Kidney (tissue), 14 donors: Measurements from ENCODE around the gene RAF1. TPM values are rescaled to one million over a fixed set of nuclear protein-coding genes. Genes with fewer than 3 reads are reported as not detected.

ENCODE experiments used
- DNase-seq, 5 donors: peaks; one replicate each; pipeline ENCODE4 v3.0.0-alpha.2; 2013 to 2020
- FAIRE-seq: peaks from 2 replicates; lab custom pipeline; 2012; peaks lifted over from hg19 to GRCh38; lab: Jason Lieb, UNC
- H3K27ac ChIP-seq, 2 donors: one replicate each; pipeline ENCODE4 v1.7.0; 2013; ENCODE audit warnings: low read depth in 2 of 2, low read length in 2 of 2, inconsistent platforms in 1 of 2
- H3K27me3 ChIP-seq: one replicate; pipeline ENCODE4 v1.7.1; 2013; ENCODE audit warnings: low read length, inconsistent platforms; ENCODE audit not compliant: control insufficient read depth, insufficient read depth
- H3K36me3 ChIP-seq, 3 donors: one replicate each; pipeline versions ENCODE4 v1.7.0 to v1.7.1; 2013; ENCODE audit warnings: low read length in 3 of 3, control low read depth in 1 of 3, inconsistent platforms in 1 of 3; ENCODE audit not compliant: insufficient read depth in 3 of 3, control insufficient read depth in 2 of 3
- H3K4me1 ChIP-seq, 3 donors: one replicate each; pipeline versions ENCODE4 v1.7.0 to v1.7.1; 2013; ENCODE audit warnings: low read length in 3 of 3, inconsistent platforms in 1 of 3, low read depth in 1 of 3; ENCODE audit not compliant: control insufficient read depth in 2 of 3, insufficient read depth in 2 of 3
- H3K4me3 ChIP-seq, 3 donors: one replicate each; pipeline versions ENCODE4 v1.7.0 to v1.8.1; 2013; ENCODE audit warnings: low read length in 3 of 3, control low read depth in 1 of 3, inconsistent platforms in 1 of 3
- H3K9ac ChIP-seq, 3 donors: one replicate each; pipeline versions ENCODE4 v1.7.0 to v1.7.1; 2013; ENCODE audit warnings: low read length in 3 of 3, control low read depth in 1 of 3, inconsistent platforms in 1 of 3
- H3K9me3 ChIP-seq, 3 donors: one replicate each; pipeline versions ENCODE4 v1.7.0 to v1.7.1; 2013; ENCODE audit warnings: low read length in 3 of 3, control low read depth in 1 of 3, inconsistent platforms in 1 of 3; ENCODE audit not compliant: control insufficient read depth in 2 of 3, insufficient read depth in 1 of 3
- intact Hi-C: fragments of 100-400 bp; cut with DNase I; formaldehyde crosslinking; loops from one replicate; pipeline ENCODE4 v1.11.1; 2022
- polyA plus RNA-seq: library from polyadenylated mRNA; stranded (reverse); fragments of 350-450 nt; fragmentation: Illumina TruSeq; extraction: RNeasy Lipid Tissue Mini Kit (QIAGEN cat#74804); gene quantifications from one replicate; pipeline ENCODE4 v1.2.3, GENCODE V29; 2014; ENCODE audit warnings: low read depth, low replicate concordance; ENCODE audit not compliant: insufficient read depth
- total RNA-seq: library from RNA; stranded (reverse); fragmentation: NEBNext Ultra II Directional; extraction: Animal tissue kit (Norgen Biotek cat#: 25700); gene quantifications from one replicate; pipeline ENCODE4 v1.2.1, GENCODE V29; 2021
- TF ChIP-seq, protein P1 (sequence below): IDR thresholded peaks from 3 replicates; pipeline ENCODE4 v1.5.1; 2012; ENCODE audit warnings: mild to moderate bottlenecking, moderate library complexity, borderline replicate concordance; ENCODE audit not compliant: insufficient read depth; ENCODE audit errors: extremely low read depth
- donor health status: control.
- donor health status: control.
- donor health status: control.
- donor health status: control.
- donor health status: control.
- donor health status: DM: yes; HTN: yes; CAD: no.
- donor health status: Normal renal cell carcinoma (clear cell type).

The RAF1 gene
- total and polyA plus RNA-seq, 2 donors from 2014 or later = 53.0 to 79.6 TPM

DNA sequence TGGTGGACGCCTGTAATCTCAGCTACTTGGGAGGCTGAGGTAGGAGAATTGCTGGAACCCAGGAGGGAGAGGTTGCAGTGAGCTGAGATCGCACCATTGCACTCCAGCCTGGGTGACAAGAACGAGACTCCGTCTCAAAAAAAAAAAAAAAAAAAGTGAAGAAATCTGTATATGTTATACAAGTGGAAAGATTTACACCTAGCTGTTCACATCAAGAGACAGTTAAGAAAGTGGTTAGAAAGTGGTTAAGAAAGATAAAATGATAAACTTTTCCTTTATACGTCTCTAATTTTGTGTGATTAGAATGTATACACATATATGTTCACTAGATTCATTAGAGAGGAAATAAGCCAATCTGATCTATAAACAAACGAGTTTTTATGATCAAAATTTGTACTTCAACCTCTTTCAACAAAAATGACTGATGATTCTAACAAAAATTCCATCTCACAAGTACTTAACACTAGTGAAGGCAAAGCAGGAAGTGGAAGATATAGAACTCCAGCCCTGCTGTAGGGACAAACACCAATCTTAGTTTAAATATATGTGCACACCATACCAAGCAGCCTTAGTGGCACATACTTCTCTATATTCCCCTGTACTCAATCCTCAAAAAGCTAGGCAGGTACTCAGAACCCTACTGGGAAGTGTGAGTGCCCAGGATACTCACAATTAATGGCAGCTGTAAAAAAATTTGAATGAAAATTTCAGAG lies 51.2 kb downstream of the RAF1 start:
- H3K36me3 ChIP-seq = peaks cover 3 to 35% (median 15%) of the 10 kb centered on the region in 3 donors
- TF ChIP-seq, protein P1, sequence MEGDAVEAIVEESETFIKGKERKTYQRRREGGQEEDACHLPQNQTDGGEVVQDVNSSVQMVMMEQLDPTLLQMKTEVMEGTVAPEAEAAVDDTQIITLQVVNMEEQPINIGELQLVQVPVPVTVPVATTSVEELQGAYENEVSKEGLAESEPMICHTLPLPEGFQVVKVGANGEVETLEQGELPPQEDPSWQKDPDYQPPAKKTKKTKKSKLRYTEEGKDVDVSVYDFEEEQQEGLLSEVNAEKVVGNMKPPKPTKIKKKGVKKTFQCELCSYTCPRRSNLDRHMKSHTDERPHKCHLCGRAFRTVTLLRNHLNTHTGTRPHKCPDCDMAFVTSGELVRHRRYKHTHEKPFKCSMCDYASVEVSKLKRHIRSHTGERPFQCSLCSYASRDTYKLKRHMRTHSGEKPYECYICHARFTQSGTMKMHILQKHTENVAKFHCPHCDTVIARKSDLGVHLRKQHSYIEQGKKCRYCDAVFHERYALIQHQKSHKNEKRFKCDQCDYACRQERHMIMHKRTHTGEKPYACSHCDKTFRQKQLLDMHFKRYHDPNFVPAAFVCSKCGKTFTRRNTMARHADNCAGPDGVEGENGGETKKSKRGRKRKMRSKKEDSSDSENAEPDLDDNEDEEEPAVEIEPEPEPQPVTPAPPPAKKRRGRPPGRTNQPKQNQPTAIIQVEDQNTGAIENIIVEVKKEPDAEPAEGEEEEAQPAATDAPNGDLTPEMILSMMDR = no peak

DNA sequence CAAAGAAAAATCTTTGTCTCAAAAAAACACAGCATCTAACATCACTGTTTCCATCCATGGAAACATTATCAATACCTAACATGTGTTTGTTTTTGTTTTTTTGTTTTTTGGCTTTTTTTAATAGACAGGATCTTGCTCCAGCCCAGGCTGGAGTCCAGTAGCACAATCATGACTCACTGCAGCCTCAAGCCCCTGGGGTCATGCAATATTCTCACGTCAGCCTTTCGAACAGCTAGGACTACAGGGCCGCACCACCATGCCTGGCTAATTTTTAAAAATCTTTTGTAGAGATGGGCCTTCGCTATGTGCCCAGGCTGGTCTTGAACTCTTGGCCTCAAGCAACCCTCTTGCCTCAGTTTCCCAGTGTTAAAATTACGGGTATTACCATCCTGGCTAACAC lies 52.8 kb downstream of the RAF1 start:
- no peak for FAIRE-seq
- TF ChIP-seq, protein P1 = no peak

More for the DNA sequence above, 51.2 kb downstream of the RAF1 start:
- Histone ChIP-seq H3K9ac (no peak overlapping the region), H3K4me3 (no peak overlapping the region), H3K4me1 (no peaks in the 10 kb centered on the region), H3K27me3 (no peaks in the 10 kb centered on the region), H3K9me3 (no peaks in the 10 kb centered on the region), H3K27ac (no peak overlapping the region)
- DNase-seq (no peak), FAIRE-seq (no peak)
- intact Hi-C loops = no loop called here

DNA sequence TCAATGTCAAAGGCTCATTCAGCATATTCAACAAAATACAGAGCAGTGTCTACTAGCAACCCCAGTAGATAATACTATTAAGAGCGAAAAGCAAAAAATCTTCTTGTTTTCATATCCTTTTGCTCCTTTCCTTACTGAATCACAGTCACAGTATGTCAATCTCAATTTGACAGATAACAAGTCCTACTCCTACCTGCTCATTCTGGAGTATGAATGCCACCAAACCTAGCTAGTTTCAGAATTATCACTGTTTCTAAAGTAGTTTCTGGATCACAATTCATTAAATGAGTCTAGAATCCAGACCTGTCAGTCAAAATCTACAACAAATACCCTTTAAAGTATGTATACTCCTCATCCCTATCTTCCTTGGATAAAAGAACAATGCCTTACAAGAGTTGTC lies 55.5 kb downstream of the RAF1 start:
- H3K4me3 ChIP-seq = no peak overlapping the region
- FAIRE-seq = no peak
- no peaks in the 10 kb centered on the region for H3K4me1 ChIP-seq
- intact Hi-C loops = no loop called here
- no peak overlapping the region for H3K27ac ChIP-seq
- peaks cover 5 to 44% (median 25%) of the 10 kb centered on the region in 3 donors for H3K36me3 ChIP-seq
- H3K9me3 ChIP-seq = no peaks in the 10 kb centered on the region
- TF ChIP-seq, protein P1 = no peak
- no peaks in the 10 kb centered on the region for H3K27me3 ChIP-seq
- H3K9ac ChIP-seq = no peak overlapping the region
- no peak for DNase-seq

More for the DNA sequence above, 52.8 kb downstream of the RAF1 start:
- Histone ChIP-seq H3K4me3 (no peak overlapping the region), H3K27ac (no peak overlapping the region), H3K36me3 (peaks cover 3 to 31% (median 22%) of the 10 kb centered on the region in 3 donors), H3K4me1 (no peaks in the 10 kb centered on the region), H3K9me3 (no peaks in the 10 kb centered on the region), H3K27me3 (no peaks in the 10 kb centered on the region), H3K9ac (no peak overlapping the region)
- intact Hi-C loops = no loop called here
- no peak for DNase-seq
